Transverse colon (tissue), 4 donors: ENCODE results near the gene GJD4. TPM values are rescaled to one million over a fixed set of nuclear protein-coding genes. Genes with fewer than 3 reads are reported as not detected.

ENCODE experiments used
- DNase-seq: peaks from one replicate; pipeline ENCODE4 v3.0.0-alpha.2; 2019
- H3K27ac ChIP-seq, 4 donors: fragments of 200-600 bp; sonication (generic); 2 replicates each; pipeline ENCODE4 v1.5.1; 2016 to 2018; ENCODE audit warnings: inconsistent platforms in 4 of 4
- H3K27me3 ChIP-seq: fragments of 200-600 bp; sonication (generic); 2 replicates; pipeline ENCODE4 v1.5.1; 2017; ENCODE audit warnings: inconsistent platforms
- H3K36me3 ChIP-seq, 4 donors: fragments of 200-600 bp; sonication (generic); 2 replicates each; pipeline ENCODE4 v1.5.1; 2017 to 2019; ENCODE audit warnings: inconsistent platforms in 4 of 4
- H3K4me1 ChIP-seq, 4 donors: fragments of 200-600 bp; sonication (generic); 2 replicates each; pipeline ENCODE4 v1.5.1; 2017 to 2020; ENCODE audit warnings: inconsistent platforms in 4 of 4
- H3K4me3 ChIP-seq, 4 donors: fragments of 200-600 bp; sonication (generic); 1 replicate in 1 of 4; 2 replicates in 3 of 4; pipeline versions ENCODE4 v1.5.1 to v1.6.1; 2017 to 2019; ENCODE audit warnings: inconsistent platforms in 4 of 4
- H3K9me3 ChIP-seq, 2 donors: fragments of 200-600 bp; sonication (generic); 2 replicates each; pipeline ENCODE4 v1.5.1; 2017 to 2019; ENCODE audit warnings: inconsistent platforms in 2 of 2
- EP300 ChIP-seq: sonication (generic); formaldehyde crosslinking; IDR thresholded peaks from one replicate; pipeline ENCODE4 v1.6.1; 2017; ENCODE audit warnings: antibody characterized with exemption, low read depth
- POLR2A ChIP-seq: fragments of 450-650 bp; IDR thresholded peaks from one replicate; pipeline ENCODE4 v1.6.1; 2016; ENCODE audit warnings: antibody characterized with exemption, mild to moderate bottlenecking, moderate library complexity
- POLR2AphosphoS5 ChIP-seq, 3 donors: sonication (generic); formaldehyde crosslinking; IDR thresholded peaks; one replicate each; pipeline ENCODE4 v1.6.1; 2016; ENCODE audit warnings: antibody characterized with exemption in 3 of 3
- WGBS, 2 donors: methylation state at CpG; one replicate each; pipeline ENCODE4 v1.1.5; 2018; ENCODE audit warnings: low coverage in 1 of 2; 5-methylcytosine and 5-hydroxymethylcytosine counted together
- in situ Hi-C, 4 donors: fragments of 200-750 bp; cut with MboI; loops; one replicate each; pipeline versions ENCODE4 v1.15.0 to v1.15.1; 2017; ENCODE audit warnings: low sequenced_read_pairs in 3 of 4, low pct_ligation_motif_present in 1 of 4, low pct_unique_long_range_greater_than_20kb in 1 of 4
- intact Hi-C: fragments of 100-400 bp; cut with DNase I; formaldehyde crosslinking; loops from one replicate; pipeline ENCODE4 v1.15.1; 2023; ENCODE audit warnings: low total_unique reads
- total RNA-seq, 4 donors: library from RNA; depleted of rRNA; stranded (reverse); fragments of >200 nt; gene quantifications; one replicate each; pipeline ENCODE4 v1.1.0, GENCODE V29; 2016
- TF ChIP-seq, protein P1 (sequence below), 5 experiments: fragments of 200-600 bp in 3 of 5; fragments of 450-650 bp in 2 of 5; sonication (generic) in 3 of 5; IDR thresholded peaks; 1 replicate in 2 of 5; 2 replicates in 3 of 5; pipeline ENCODE4 v1.5.1; 2016 to 2017; ENCODE audit warnings: antibody characterized with exemption in 5 of 5, inconsistent platforms in 3 of 5, mild to moderate bottlenecking in 2 of 5, moderate library complexity in 1 of 5

The GJD4 gene
- total RNA-seq, 4 donors from 2014 or later: not detected

DNA sequence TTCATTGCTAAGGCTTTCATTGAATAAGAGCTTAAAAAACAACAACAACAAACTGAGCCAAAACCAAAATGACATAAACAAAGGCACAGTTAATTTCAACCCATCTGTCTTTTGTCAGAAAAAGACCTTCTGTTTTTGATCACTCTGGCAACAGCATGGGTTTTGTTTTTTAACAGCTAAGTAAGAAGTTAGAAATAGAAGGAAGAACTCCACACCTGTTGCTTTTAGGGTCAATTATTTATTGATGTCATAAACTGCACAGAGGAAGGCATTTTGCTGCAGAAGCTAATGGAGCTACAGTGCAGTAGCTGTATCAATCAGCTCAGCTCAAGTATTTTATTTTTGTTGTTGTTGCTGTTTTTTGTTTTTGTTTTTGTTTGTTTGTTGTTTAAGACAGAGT lies 16.3 kb upstream of the GJD4 start:
- no peak for DNase-seq
- H3K4me1 ChIP-seq: no peaks in the 10 kb centered on the region
- TF ChIP-seq, protein P1, sequence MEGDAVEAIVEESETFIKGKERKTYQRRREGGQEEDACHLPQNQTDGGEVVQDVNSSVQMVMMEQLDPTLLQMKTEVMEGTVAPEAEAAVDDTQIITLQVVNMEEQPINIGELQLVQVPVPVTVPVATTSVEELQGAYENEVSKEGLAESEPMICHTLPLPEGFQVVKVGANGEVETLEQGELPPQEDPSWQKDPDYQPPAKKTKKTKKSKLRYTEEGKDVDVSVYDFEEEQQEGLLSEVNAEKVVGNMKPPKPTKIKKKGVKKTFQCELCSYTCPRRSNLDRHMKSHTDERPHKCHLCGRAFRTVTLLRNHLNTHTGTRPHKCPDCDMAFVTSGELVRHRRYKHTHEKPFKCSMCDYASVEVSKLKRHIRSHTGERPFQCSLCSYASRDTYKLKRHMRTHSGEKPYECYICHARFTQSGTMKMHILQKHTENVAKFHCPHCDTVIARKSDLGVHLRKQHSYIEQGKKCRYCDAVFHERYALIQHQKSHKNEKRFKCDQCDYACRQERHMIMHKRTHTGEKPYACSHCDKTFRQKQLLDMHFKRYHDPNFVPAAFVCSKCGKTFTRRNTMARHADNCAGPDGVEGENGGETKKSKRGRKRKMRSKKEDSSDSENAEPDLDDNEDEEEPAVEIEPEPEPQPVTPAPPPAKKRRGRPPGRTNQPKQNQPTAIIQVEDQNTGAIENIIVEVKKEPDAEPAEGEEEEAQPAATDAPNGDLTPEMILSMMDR (IDR thresholded peaks at IDR 0.05): no peak
- TF ChIP-seq EP300 (no peak), POLR2AphosphoS5 (IDR thresholded peaks at IDR 0.05) (no peak), POLR2A (no peak)
- H3K36me3 ChIP-seq: no peaks in the 10 kb centered on the region
- intact Hi-C loops (no loop called here), in situ Hi-C loops (loop anchor here in 1 of 4 donors (25.0 kb wide), 1 partner anchor 352 kb away; no protein-coding TSS in a partner anchor)
- H3K4me3 ChIP-seq: no peak overlapping the region
- H3K9me3 ChIP-seq: no peaks in the 10 kb centered on the region
- H3K27me3 ChIP-seq: no peaks in the 10 kb centered on the region
- H3K27ac ChIP-seq: no peak overlapping the region

DNA sequence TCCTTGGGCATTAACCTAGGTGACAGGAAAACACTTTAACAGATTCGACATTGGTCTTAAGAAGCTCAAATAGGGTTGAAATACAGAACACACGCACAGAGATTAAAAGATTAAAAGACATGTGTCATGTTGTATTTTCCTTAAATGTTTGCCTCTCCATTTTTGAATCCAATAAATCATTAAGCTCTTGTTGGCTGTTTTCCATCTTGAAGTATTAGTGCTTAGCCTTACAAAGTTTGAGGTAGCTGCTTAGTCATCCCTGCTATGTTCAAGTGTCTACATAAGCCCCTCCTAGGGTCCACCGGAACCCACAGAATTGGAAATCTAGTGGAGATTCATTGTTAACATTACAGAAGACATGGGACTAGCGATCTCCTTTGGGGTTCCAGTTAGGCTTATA lies 12.7 kb upstream of the GJD4 start:
- no peaks in the 10 kb centered on the region for H3K27me3 ChIP-seq
- H3K9me3 ChIP-seq: no peaks in the 10 kb centered on the region
- H3K4me1 ChIP-seq: no peaks in the 10 kb centered on the region
- H3K36me3 ChIP-seq: no peaks in the 10 kb centered on the region
- H3K27ac ChIP-seq: no peak overlapping the region
- TF ChIP-seq POLR2A (no peak), EP300 (no peak), POLR2AphosphoS5 (IDR thresholded peaks at IDR 0.05) (no peak)
- TF ChIP-seq, protein P1 (IDR thresholded peaks at IDR 0.05): no peak
- DNase-seq: no peak
- intact Hi-C loops: no loop called here
- no peak overlapping the region for H3K4me3 ChIP-seq
- in situ Hi-C loops: loop anchor here in 1 of 4 donors (25.0 kb wide), 1 partner anchor 355 kb away; no protein-coding TSS in a partner anchor
- 87 to 89% methylated on average over 4 of the region's 4 CpGs for WGBS, 2 donors

- in situ Hi-C loops: loop anchor here in 1 of 4 donors (25.0 kb wide), 1 partner anchor 357 kb away; no protein-coding TSS in a partner anchor
- Histone ChIP-seq H3K4me1 (no peaks in the 10 kb centered on the region), H3K27me3 (no peaks in the 10 kb centered on the region), H3K36me3 (no peaks in the 10 kb centered on the region), H3K9me3 (no peaks in the 10 kb centered on the region), H3K27ac (no peak overlapping the region), H3K4me3 (no peak overlapping the region)
- intact Hi-C loops: no loop called here
- no peak for DNase-seq
- WGBS, 2 donors: 71 to 76% methylated on average over 8 to 14 of the region's 14 CpGs
- TF ChIP-seq EP300: no peak
- TF ChIP-seq POLR2A: no peak
- TF ChIP-seq, protein P1 (IDR thresholded peaks at IDR 0.05): no peak
- no peak for TF ChIP-seq POLR2AphosphoS5 (IDR thresholded peaks at IDR 0.05)
These were observed 10.7 kb upstream of the GJD4 start for GRCh38 chr10:35594115-35595079.

DNA sequence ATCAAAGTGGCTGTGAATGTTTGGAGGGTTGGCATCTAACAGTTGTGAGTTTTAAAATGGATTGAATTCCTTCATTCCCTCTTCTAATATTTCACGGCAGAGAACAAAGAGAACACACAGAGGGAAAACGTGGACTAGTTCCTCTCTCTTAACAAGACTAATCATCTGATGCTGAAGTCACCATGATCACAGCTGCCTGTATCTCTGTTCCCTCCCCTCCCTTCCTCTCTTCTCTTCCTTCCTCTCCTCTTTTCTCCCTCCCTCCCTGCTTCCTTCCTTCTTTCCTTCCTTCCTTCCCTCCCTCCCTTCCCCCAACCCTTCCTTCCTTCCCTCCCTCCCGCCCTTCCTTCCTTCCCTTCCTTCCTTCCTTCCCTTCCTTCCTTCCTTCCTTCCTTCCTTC lies 10.0 kb upstream of the GJD4 start:
- H3K4me1 ChIP-seq: no peaks in the 10 kb centered on the region
- no peak overlapping the region for H3K4me3 ChIP-seq
- TF ChIP-seq EP300 (no peak), POLR2AphosphoS5 (IDR thresholded peaks at IDR 0.05) (no peak), POLR2A (no peak)
- TF ChIP-seq, protein P1 (IDR thresholded peaks at IDR 0.05): no peak
- intact Hi-C loops (no loop called here), in situ Hi-C loops (loop anchor here in 1 of 4 donors (25.0 kb wide), 1 partner anchor 358 kb away; no protein-coding TSS in a partner anchor)
- no peaks in the 10 kb centered on the region for H3K9me3 ChIP-seq
- DNase-seq: no peak
- H3K27me3 ChIP-seq: no peaks in the 10 kb centered on the region
- H3K27ac ChIP-seq: no peak overlapping the region
- no peaks in the 10 kb centered on the region for H3K36me3 ChIP-seq
- WGBS, 2 donors: 49 to 61% methylated on average over 2 to 3 of the region's 3 CpGs
